IPS-NIHi11 (cell line): ENCODE results near the gene FANCC.

Experiments
- DNase-seq: peaks from one replicate; pipeline ENCODE4 v3.0.0; 2012; ENCODE audit warnings: mixed read lengths, low spot score

The FANCC gene

DNA sequence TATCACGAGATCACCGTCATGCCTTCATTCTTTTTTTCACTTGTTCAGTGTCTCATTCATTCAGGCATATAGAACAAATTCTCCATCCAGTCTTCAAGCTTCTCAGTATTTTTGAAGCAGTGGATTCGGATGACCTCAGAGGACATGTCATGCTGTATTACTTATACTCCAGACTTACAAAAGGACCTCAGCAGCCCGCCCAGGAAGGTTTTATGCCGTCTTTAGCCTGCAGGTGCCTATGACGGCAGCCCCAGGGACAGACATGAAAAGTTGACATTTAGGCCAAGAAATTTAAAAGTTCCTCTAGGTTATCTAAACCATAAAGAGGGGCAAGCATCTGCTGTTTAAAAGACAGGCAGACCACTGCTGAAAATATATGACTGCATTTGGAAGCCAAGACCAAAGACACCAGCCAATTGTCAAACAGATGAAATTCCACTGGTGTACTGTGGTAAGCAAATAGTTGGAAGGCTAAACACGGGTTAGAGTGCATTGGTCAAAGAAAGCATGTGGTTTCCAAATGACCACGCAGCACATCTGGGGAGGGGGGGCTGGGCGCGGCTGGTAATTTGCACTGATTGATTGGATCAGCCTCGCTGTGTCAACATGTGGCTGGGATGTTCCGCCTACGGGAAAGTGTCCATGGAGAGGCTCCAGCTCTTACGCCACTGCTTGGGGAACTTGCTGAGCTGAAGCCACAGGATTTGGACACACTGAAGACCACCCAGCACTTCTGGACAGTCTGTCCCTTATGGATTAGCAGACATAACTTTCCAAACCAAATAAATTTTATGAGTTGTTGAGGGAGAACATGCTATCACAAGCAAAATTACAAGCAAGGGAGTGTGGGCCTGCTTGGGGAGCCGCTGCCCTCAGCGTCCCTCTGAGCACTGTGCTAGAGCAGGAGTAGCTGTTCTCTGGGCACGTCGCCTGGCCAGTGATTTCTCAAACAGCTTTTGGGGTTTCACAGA is 173.6 kb downstream of the FANCC start:
- no peak for DNase-seq

GRCh38 chr9:95142728-95143127 is 174.8 kb downstream of the FANCC start:
- no peak for DNase-seq

DNA sequence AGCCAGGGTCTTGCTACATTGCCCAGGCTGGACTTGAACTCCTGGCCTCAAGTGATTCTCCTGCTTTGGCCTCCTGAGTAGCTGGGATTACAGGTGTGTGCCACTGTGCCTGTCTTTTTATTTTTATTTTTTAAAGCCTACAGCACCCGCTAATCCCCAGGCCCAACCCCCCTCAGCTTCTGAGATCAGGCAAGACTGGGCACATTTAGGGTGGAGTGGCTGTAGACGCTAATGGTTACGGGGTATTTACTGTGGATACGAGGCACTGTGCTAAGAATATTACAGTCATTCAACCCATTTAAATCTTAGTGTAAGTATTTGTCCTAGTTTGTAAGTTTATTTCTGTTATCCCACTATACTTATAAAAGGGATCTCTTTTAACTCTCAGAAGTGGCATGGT is 175.2 kb downstream of the FANCC start:
- DNase-seq, result no peak

GRCh38 chr9:95140821-95141220 is 176.7 kb downstream of the FANCC start:
- no peak for DNase-seq

DNA sequence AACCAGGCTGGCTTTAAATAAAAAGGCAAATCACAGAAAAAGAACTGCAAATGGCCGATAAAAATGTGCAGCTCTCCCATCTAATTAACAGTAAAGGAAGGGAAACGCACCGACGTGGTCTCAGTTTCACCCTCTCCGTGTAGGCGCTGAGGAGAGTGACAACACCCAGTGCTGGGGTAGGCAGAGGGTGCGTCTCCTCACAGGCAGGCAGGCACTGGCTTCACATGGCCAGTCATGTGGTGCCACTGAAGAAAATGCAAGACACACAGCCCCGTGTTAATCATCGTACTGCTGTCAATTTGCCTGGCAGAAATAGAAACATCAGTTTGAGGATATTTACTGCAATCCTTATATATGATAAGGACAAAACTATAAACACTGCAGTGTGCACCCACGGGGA is 178.4 kb downstream of the FANCC start:
- no peak for DNase-seq

GRCh38 chr9:95138474-95138873 is 179.0 kb downstream of the FANCC start:
- peak; percentile 33 for DNase-seq

DNA sequence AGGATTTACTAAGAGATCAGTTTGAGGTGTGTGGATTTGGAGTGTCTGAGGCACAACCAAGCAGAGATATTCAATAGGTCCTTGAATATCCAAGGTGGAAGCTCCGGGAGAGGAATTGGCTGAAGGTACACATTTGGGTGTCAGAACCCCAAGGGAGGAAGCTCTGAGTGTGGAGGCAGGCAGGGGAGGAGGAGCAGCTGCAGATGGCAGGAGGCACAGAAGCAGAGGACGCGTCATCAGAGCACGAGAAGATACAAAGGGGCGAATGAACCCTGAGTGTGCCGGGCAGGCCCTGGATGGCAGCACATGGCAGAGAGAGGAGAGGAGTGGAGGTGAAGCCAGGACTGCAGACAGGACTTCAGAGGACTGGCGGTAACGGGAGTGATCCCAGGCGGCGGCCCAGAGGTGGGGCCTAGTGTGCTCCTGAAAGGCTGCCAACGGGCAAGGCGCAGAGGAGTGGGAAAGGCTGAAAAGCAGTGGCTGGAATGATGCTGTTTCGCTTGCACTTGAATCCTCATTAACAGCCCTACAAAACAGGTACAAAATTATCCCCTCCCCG is 179.8 kb downstream of the FANCC start:
- DNase-seq, result no peak

- DNase-seq, result no peak
These were observed 181.8 kb downstream of the FANCC start for GRCh38 chr9:95135756-95136155.

DNA sequence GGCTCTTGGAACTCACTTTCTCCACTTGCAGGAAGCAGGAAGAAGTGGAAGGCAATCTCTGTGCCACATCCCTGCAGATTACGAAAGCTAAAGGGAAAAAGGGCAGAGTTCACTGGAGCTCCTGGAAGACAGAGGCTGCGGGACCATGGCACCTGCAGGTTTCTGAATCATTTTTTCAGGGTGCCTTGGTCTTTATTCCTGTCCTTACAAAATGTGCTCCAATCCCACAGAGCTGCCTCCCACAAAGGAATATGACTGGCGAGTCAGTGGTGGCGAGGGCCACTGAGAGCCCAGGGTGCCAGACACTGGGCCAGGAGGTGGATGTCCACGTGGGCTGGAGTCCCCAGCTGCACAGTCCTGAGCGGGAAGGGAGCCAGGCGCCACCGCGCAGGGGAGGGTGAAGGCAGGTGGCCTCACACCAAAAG is 183.0 kb downstream of the FANCC start:
- no peak for DNase-seq

GRCh38 chr9:95133325-95133705 is 184.2 kb downstream of the FANCC start:
- no peak for DNase-seq

GRCh38 chr9:95132366-95133324 is 184.9 kb downstream of the FANCC start:
- DNase-seq, result no peak

DNA sequence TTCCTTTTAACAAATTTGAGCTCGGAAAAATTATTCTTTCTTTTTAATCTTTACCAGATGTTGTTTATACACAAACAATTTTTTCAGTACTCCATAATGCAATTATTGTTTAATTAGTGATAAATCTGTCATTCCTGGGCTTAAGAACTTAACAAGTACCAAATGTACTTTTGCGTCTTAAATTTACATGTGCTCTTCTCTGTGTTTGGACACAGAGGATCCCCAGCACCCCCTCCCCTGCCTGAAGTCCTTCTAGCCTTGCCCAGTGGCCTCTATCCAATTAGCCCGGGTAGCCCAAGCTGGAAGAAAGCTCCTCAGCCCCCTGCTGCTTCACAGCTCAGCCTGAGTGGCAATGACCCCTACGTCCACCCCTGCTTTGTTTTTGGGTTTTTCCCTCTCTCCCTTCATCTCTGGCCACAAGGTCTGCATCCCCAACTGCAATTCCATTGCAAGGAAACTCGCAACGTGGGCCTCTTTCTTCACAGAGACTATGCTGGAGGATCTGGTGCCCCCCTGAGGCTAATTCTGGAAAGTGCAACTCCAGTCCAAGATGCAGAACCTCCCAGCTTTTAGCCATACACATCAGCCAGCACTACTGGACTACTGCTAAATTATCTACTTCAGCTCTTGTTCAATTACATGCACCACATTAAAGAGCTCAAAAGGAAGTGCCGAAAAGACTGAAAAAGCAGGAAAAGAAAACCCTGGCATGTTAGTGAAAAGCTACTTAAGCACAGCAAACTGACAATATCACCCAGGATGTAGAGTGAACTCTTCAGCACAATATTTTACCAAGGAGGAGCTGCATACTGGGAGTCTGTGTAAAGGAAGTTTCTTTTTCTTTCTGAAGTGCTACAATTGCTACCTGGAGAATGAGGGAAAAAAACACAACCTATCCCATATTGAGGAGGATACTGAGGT is 186.2 kb downstream of the FANCC start:
- peak; percentile 73 for DNase-seq

DNA sequence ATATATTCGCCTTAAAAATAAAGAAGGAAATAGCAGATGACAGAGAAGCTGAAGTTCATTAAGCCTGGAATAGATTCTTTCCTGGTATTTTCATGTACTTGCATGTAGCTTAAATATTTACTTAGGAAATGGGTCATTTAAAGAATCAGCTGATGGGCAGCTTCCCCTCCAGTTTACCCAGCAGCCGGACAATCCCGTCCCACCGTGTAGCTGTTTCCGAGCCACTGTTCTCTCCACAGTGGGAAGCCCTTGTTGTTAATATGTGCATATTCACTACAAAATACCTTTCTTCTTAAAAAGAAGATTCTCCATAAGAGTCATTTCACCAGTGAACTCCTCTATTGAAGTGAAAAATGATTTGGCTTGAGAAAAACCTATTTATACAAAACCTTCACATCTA is 187.0 kb downstream of the FANCC start:
- DNase-seq, result peak; percentile 31

GRCh38 chr9:95129476-95130291 is 187.8 kb downstream of the FANCC start:
- DNase-seq, result no peak

GRCh38 chr9:95128177-95128524 is 189.4 kb downstream of the FANCC start:
- DNase-seq, result no peak

DNA sequence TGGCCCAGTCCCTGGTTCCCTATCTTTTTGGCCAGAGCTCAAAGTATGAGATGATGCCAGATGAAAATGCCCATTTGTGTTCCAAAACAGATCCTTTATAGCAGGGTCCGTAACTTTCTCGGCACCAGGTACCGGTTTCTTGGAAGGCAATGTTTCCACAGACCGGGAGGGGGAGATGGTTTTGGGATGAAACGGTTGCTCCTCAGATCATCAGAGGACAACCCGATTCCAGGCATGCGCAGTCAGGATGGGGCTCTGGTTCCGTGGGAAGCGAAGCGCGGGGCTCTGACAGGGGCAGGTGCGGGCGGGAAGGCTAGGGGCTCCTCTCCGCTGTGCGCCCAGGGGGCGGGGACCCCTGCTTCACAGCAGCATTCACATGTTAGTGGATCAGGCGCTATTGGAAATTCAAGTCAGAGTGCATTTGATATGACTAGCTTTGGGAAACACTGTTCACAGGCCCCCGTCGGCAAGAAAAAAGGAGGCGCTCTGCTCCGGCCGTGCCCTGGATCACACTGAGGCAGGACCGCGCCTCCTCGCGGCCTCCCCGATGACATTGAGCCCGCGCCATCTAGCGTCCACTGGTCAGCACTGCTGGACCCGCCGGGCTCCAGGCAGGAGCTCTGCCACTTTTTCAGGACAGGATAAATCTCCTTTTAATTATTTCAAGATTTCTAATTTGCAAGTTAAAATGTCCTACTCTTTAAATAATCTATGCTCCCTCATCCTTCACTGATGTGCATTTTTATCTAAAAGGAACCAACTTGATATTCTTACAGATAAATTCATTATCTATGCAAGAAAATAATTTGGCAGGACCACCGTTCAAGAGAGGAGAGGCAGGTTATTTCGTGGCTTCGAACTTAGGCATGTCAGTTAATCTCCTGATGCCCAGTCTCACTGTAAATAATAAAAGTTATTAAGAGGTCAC is 190.0 kb downstream of the FANCC start:
- peak; percentile 86 for DNase-seq

- no peak for DNase-seq
These were observed 190.8 kb downstream of the FANCC start for GRCh38 chr9:95126739-95127138.

DNA sequence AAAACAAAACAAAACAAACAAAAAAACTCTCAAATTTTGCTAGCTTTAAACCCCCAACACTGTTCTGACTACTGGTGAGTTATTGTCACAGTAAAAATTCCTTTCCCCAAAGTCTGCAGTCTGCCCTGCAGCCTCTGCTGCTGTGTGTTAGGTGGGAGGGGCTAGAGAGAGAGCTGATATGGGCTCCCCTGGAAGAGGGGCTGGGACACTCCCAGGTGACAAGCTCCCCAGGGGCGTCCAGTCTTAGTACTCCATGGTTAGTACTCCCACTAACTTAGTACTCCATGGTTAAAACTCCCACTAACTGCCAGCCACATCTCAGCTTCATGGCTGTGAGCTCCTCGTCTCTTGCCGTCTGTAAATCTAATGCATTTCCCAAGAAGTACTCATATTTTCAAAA is 191.9 kb downstream of the FANCC start:
- DNase-seq, result no peak

DNA sequence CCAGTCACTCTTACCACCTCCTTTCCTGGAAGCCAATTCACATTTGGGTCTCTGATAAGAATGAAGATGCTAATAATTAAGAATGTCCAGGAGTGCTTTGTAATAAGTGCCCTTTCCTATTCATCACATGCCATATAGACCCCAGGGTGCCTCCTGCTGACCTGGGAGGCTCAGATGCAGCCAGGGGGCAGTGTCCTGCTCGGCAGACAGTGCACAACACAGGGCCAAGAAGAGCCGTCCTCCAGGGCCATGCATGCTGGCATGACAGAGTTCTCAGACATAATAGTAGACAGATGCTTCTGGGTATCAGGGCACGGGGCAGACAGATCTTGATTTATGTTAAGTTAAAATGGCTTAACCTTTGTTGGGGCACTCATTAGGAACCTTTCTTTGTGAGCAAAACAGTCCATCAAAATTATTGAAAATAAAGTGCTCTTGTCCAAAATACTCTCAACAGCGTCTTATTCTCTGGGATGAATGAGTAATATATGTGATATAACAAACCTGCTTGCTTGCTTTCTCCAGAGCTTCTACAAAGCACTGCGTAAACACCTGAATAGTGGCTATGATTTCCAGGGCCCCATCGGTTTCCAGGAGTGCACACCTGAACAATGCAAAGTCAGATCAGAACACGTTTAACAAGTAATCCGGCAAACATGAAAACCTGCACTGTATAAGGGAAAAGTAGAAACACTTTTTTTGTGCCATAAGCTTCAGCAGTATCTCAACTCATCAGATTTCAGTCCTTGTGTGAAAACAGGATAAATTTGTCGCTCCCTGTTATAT is 192.7 kb downstream of the FANCC start:
- peak; percentile 39 for DNase-seq
